GM19238 (cell line): ENCODE measurements around the gene KNCN.

Source experiments
- DNase-seq: peaks from one replicate; pipeline ENCODE4 v3.0.0; 2011; ENCODE audit warnings: low spot score; ENCODE audit not compliant: insufficient read length

Gene KNCN

DNA sequence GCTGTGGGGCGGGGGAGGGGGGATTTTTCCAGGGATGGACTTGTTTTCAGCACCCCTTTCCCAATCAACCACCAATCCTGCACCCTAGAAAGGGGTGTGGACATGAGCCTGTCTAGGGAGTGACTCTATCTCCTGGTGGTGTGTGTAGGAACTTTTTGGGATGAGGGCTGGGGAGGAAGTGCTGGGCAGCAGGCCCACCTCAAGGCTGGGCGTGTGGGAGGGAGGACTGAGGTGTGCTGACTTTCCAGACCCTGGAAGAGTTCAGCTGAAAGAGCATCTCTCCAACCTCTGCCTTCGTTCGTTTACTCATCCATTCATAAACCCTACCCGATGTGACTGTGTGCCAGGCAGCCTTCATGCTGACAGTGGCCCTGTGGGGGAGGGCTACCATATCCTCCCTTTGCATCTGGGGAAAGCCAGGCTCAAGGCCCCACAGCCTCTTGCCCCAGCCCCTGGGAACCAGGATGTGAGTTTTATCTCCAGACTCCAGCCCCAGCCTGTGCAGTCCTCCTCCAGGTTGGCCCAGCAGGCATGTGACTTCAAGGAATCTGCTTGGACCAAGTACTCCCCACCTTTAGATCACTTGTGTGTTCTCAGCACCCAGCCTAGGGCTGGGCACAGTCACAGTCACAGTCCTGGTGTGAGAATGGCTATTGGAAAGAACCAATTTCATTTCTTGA is 6.7 kb downstream of the KNCN start:
- no peak for DNase-seq

DNA sequence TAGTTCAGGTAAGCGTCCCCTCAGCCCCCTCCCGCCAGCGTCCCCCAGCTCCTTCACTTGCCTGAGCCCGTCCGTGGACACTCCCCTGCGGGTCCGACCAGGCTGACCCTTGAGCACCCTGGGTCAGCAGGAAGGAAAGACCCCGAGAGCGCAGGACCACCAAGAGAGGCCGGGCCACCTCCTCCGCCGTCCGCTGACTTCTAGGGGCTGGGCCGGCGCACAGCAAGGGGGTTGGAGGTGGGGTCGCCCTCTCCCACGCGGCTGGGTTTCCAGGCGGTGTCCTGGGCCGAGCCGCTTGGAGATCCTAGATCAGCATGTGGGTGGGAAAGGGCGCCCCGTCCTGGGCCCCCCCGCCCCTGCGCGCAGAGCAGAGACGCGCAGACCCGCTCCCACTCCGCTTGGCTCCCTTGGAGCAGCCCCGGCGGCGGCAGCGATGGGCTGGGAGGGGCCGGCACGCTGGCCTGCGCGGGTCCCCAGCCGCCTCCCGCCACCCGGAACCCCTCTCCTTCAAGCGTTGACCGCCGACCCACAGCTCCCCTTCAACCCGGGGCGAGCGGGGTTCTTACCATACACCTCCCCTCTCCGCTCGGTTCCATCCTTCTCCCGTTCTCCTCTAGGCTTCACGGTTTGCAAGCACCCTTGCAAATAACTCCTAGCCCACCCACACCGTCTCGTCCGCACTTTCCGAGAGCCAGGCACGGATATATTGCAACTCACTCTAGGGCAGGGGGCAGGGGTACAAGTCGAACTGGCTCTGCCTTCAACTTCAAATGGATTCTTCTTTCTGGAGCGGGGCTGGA is 7.5 kb downstream of the KNCN start:
- DNase-seq: no peak

DNA sequence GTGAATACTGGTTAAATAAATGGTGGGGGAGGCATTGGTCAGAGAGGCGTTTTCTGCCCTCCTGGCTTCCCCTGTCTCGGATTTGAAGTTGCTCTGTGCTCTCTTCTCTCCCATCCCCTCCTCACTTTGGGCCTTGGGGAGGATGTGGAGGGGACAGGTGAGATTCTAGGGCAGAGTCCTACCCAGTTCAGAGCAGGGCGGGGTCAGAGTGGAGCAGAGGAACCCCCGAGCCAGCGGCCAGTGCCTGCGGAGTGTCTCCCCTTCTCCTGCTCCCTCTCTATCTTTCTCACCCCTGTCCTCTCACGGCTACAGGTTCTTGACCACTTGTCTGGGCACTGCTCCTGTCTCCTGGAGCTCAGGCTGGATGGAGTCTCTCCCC is 8.1 kb downstream of the KNCN start:
- DNase-seq: no peak

DNA sequence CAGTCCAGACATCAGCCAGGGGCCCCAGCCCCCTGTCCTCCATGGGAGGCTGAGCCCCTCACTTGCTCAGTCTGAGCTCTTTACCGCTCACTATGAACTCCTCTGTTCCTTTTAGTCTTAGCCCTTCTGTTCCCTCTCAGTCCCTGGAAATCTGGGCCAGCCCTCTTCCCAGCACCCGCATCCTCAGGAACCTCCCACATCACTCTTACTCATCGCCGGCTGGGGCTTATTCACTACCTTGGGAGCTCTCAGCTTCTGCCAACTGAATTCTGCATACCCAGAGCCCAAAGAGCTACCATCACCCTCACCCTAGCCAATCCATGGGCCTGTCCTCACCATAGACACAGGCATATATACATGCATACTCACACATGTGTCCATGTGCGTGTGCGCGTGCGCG is 11.5 kb downstream of the KNCN start:
- no peak for DNase-seq

DNA sequence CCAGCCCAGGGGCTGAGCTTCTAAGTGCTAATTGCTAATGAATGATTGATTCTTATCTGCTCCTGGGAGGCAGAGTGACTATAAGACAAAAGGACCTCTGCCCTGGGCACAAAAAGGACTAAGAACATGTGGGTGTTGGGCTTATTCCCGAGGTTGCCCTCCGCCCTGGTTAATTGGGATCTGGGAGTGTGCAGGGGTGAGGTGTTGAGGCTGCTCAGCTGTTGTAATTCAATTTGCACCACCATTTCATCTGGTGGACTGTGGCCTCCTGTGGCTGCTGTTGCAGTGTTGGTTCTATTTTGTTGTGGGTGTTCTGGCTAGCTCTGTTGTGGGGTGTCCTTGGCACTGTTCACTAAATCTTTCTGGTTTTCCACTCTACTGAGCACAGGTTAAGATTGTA is 13.3 kb downstream of the KNCN start:
- DNase-seq: no peak

DNA sequence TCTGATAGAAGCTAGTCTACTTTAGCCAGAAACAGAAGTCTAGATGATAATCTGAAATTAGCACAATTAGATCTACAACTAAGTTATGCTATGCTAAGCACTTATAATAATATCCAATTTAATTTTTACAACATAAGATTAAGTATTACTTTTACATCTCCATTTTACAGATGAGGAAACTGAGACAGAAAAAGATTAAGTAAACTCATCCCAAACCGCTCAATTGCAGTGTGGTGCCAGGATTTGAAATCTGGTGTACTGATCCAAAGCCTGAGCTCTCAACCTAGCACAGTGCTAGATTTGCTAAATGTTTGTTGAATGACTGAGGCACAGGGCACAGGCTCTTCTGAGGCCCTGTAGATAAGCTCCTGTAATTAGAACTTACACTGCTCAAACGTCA is 13.8 kb downstream of the KNCN start:
- no peak for DNase-seq

DNA sequence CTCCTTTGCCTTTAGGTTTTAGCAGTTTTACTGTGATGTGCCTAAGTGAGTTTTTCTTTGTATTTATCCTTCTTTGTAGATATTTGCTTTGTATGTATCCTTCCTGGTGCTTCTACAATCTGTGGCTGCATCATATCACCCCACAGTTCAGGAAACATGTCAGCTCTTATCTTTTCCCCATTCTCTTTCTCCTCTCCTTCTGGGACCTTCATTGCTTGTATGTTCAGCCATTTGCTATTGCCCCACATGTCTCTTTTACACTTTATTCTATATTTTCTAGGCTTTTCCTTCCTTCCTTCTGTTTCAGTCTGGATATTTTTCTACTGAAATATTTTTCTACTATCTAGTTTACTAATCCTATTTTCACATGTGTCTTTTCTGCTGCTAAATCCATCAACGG is 14.9 kb downstream of the KNCN start:
- DNase-seq: no peak

DNA sequence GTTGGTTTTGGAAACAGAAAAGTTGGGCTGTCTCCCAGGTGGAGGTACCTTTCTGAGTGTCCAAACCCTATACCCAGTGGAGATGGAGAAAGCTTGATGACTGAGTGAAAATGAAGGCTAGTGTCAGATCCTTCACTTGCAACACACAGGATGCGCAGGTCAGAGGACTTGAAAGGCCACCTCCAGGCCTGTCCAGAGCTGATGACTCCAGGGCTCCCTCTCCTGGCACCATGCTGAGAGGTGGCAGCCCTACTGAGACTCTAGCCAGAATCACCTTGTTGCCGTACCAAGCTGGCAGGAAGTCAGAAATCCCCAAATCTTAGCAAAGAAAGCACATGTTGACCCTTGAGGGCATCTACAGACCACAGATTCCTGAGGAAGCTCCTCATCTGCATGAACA is 16.4 kb downstream of the KNCN start:
- DNase-seq: no peak

DNA sequence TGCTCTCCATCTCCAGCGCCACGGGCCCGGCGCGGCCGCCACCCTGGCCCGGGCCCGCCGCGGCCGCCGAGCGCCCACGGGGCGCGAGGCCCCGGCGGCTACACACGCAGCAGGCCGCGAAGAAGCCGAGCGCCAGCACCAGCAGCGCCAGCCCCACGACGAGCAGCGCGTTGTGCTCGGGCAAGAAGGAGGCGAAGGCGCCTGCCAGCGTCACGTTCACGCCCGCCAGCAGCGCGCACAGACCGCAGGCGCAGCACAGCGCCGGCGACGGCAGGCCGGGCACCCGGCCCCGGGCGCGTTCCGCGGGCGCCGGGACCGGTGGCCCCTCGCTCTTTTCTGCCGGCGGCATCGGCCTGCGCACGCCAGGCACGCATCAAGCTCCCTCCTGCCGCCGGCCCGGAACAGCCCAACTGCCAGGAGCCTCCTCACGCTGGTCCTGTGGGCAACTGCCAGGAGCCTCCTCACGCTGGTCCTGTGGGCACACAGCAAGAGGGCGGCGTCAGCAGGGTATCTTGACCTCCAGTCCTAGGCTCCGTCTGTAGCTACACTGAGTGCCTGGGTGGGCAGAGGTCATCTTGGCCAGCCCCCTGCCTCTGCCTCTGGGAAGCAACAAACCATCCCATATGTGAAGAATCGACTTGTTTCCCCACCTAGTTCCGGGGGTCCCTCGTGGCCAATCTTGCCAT is 18.1 kb downstream of the KNCN start:
- no peak for DNase-seq

DNA sequence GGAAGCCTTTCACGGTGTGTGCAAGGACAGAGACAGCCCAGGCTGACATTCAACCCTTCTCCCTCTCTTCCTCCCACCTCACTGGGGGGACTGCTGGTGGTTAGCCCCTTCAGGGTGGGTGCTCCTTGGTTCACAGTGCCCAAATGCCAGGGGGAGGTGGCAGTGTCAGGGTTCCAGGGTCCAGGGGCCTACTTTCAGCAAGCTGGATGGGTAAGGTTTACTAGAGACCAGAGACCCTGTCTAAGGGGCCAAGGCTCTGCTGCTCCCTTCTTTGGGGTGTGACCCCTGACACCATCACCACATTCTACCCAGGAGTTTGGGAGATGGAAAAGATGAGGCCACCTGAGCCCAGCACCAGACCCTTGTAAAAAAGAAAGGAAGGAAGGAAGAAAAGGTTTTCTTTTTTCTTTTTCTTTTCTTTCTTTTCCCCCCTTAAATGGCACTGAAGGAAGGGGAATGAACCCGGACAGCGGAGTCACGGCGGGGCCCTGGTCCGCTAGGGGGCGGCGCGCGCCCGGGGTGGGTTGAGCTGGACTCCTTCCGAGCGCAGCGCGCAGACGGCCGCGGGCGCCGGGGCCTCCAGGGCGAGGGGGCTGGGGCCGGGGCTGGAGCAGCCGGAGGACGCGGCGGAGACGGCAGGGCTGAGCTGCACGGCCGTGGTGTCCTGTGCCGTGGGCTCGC is 18.8 kb downstream of the KNCN start:
- peak; percentile 65 for DNase-seq

DNA sequence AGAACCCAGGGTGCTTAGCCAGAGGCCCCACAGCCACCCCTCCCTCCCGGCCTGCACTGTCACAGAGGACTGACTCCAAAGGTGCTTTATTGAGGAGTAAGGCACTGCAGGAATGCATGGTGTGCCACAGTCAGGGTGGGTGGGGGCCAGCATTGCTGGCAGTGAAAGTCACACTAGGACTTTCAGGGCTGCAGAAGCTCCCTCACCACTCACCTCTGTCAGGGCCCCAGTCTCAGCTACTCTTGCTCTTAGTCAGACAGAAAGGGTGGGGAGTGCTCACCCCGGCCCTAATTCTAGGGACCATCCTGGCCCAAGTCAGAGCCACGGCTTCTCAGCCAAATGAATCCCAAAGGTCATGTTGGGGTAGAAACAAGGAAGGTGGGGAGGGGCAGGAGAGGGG is 19.4 kb downstream of the KNCN start:
- DNase-seq: no peak

DNA sequence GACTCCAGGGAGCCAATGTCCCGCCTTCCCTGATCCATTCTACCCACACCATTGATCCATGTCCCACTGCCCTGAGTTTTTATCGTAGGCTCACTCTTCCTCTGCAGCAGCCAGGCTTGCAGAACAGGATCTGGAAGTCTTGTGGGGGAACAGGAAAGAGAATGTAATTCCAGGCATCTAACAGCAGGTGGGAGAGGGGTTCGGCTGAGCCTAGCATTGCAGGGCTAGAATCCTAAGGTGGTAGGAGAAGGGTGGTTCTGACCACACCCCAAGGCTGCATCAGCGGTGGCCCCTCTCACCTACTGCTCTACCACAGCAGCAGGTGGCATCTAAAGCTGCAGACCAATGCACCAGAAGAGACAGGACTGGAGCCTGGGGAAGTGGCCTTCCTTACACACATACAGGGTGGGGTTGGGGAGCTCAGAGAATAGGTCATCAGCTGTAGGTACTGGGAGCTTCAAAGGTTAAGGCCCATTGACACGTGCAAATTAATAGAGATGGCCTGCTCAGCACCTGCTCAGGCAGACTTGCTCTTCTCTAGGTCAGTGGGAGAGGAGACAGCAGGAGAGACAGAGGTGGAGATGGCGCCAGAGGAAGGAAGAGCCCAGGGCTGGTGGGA is 20.5 kb downstream of the KNCN start:
- DNase-seq: no peak

DNA sequence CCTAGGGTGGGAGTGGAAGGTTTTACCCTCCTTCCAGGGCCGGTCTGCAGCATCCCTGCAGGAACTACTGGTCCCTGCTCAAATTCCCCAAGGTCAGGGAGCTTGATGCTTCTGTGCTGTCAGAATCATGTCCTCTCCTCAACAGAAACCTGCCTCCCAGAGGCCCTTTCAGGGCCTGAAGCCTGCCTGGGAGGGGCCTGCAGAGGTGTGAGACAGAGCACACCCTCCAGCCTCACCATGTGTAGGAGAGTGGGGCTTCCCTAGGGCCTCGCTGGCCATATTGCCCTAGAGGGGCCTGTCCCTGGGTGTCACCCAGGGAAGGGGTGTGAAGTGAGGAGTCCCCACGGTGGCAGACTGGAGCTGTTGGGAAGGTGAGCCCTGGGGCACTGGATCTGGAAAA is 21.1 kb downstream of the KNCN start:
- DNase-seq: no peak

DNA sequence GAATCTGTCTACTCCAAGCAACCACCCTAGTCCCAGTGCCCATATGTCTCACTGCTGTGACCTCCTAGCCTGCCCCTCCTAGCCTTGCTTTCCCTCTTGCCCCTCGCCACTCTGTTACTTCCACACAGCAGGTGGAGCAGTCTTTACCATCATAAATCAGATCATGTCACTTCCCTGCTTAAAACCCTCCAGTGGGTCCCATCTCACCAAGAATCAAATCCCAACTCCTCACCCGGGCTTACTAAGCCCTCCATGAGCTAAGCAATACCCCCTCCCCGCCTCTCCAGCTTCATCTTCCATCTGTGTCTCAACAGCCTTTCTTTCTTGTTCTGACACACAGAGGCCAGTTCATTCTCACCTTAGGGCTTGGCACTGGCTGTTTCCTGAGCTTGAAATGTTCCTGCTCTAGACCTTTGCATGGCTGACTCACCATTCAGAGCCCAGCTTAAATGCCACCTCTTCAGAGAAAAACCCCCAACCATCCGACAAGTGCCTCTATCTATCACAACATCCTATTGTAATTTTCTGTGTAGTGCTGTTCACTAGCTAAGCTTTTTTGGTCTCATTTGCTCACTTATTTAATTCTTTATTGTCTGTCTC is 22.3 kb downstream of the KNCN start:
- DNase-seq: no peak

DNA sequence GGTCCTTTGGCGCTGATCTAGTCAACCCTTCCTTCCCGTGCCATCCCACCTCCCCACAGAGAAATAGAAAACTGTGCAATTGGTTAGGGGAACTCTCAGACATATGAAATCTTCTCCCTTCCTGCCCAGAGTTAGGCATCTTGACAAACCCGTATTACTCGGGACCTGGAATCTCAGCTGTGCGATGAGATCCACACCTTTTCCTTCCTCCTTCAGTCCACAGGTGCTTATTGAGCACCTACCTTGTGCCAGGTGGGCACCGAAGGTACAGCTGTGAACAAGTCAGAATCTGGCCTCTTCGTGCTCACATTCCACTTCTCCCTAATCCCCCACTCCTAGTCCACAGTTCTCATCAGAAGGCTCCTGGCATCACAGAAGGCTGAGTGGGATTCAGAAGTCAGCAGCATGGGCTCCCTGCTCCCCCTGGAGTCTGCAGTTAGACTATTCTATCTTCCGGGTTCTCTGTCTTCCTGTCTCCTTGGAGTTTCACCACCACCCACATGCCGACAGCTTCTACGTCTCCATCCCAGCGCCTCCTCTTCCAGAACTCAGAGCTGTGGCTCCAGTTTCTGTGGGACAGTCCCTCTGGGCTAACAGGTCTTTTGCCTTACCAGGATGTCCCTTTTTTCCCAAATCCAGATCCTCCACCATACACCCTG is 23.0 kb downstream of the KNCN start:
- DNase-seq: no peak

DNA sequence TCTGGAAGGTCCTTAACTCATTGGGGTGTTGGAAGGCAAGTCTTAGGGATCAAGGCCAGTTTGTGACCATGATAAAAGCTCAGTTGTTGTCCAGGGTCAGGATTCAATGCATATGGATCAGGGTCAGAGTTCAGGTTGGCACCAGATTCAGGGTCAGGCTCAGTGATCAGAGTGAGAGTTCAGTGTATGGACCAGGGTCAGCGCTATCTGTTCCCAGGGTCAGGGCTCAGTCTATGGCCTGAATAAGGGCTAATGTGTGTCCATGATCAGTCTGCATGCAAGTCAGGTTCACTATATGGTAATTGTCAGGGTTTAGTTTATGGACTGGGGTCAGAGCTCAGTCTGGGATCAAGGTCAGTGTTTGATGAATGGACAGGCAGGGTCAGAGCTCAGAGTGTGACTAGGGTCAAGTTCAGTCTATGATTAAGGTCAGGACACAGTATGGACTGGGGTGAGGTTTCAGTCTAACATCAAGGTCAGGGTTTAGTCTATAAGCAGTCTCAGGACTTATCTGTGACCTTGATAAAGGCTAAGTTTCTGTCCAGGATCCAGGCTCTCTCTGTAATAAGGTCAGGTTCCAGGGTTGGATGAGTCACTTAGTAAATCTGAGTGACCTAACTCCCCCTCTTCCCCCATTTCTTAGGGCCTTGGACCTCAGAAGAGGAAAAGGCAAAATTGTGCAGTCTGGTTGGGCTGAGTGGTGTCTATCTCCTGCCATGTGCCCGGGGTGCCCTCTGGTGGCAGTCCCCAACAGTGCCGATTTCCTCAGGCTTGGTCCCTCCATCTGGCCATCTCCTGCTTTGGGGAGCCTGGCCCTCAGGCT is 23.8 kb downstream of the KNCN start:
- DNase-seq: peak; percentile 81

DNA sequence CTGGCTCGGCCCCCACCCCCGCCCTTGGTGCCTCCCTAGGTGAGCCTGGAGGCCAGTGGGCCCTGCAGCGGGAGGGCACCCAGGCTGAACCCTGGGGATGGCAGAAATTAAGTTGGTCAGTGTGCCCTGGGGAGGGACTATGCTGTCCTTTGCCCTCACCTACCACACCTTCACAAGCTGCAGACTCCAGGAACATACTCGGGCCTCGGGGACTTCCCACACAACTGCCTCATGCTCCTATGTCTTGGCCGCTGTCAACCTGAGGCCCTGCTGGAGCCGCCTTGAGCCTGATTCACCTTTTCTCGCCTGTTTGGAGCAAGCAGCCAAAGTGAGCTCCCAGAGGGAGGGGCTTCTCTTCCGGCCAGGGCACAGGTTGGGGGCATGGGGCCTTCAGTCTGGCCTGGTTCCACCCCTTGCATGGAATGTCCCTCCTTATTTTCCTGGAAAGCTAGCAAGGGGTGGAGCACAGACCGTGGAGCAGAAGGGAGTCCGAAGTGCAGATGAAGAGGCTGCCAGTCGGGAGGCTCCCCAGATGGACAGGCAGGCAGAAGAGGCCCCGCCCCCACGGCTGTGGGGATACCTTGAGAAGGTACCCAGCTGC is 24.7 kb downstream of the KNCN start:
- DNase-seq: no peak

DNA sequence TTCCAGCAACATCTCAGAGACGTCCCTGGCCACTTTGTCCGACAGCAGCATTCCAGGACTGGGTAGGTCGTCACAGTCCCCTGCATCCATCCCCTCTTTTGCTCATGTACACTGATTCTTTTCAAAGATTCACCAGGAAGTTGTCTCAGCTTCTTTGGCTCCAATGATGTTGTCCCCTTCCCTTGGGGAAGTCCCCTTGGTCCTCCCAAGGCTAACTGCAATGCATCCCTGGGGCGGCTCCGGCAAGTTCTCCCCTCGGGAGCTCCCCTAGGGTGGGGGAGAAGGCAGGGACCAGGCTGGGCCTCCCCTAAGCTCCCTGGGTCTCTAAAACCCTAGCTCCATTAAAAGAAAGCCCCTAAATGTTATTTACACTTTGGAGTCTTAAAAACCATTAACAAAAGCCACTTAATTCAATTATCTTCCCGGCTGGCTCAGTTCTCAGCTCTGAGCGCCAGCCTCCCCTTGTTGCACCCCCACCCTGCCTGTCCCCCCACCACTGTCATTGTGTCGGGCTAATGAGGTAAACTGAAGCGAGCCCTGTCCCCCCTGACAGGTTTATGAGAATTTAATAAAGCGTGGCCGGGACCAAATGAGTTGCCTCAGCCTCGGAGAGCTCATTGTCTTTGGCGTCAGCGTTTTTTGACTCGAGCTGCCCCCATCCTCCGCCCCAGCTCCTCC is 25.3 kb downstream of the KNCN start:
- DNase-seq: no peak
